ENCODE measurements around the gene GALNT11. TPM values are rescaled to one million over a fixed set of nuclear protein-coding genes. Genes with fewer than 3 reads are reported as not detected.
"Not testable (repeated sequence)": the region's sequence is repeated elsewhere in the genome, so short reads cannot be mapped to it uniquely, and the experiment has no call there.

The GALNT11 gene
- total RNA-seq, 2 experiments from 2014 or later, result 20.8 to 22.5 TPM

GRCh38 chr7:152073352-152073751 is 47.9 kb downstream of the GALNT11 start:
- peaks cover 8% of the 10 kb centered on the region for H3K9me3 Mint-ChIP-seq (ENCODE audit: low read depth)
- no peak for DNase-seq
- CTCF ChIA-PET, result no interaction called here
- H3K4me1 Mint-ChIP-seq, result peaks cover 3% of the 10 kb centered on the region
- no peak overlapping the region for H3K4me3 Mint-ChIP-seq
- H3K27ac Mint-ChIP-seq, result no peak overlapping the region
- H3K27me3 Mint-ChIP-seq, result no peaks in the 10 kb centered on the region
- ATAC-seq, result no peak
- H3K36me3 Mint-ChIP-seq, result peaks cover 26% of the 10 kb centered on the region

- CTCF ChIA-PET, result no interaction called here
- no peak for ATAC-seq
- H3K27me3 Mint-ChIP-seq, result no peaks in the 10 kb centered on the region
- no peak overlapping the region for H3K4me3 Mint-ChIP-seq
- peaks cover 8% of the 10 kb centered on the region for H3K9me3 Mint-ChIP-seq (ENCODE audit: low read depth)
- peaks cover 19% of the 10 kb centered on the region for H3K36me3 Mint-ChIP-seq
- peaks cover 13% of the 10 kb centered on the region for H3K4me1 Mint-ChIP-seq
- no peak overlapping the region for H3K27ac Mint-ChIP-seq
- DNase-seq, result no peak
These were observed 49.2 kb downstream of the GALNT11 start for GRCh38 chr7:152074673-152075072.

GRCh38 chr7:152075379-152075778 is 49.9 kb downstream of the GALNT11 start:
- not testable (repeated sequence) for DNase-seq; H3K27ac Mint-ChIP-seq; ATAC-seq; H3K27me3 Mint-ChIP-seq; H3K4me3 Mint-ChIP-seq; H3K9me3 Mint-ChIP-seq (ENCODE audit: low read depth)
- peaks cover 13% of the 10 kb centered on the region for H3K4me1 Mint-ChIP-seq
- CTCF ChIA-PET, result interaction anchor here (0.6 kb wide), 1 partner anchor 535 kb away, joined by 3 read pairs; no protein-coding TSS in a partner anchor
- H3K36me3 Mint-ChIP-seq, result peaks cover 16% of the 10 kb centered on the region

GRCh38 chr7:152076324-152076821 is 50.9 kb downstream of the GALNT11 start:
- Mint-ChIP-seq H3K27me3 (no peaks in the 10 kb centered on the region), H3K27ac (no peak overlapping the region), H3K9me3 (ENCODE audit: low read depth) (no peaks in the 10 kb centered on the region), H3K36me3 (peaks cover 10% of the 10 kb centered on the region), H3K4me1 (peaks cover 13% of the 10 kb centered on the region), H3K4me3 (no peak overlapping the region)
- CTCF ChIA-PET, result interaction anchor here (0.7 kb wide), 1 partner anchor 435 kb away, joined by 3 read pairs; no protein-coding TSS in a partner anchor
- ATAC-seq, result no peak
- DNase-seq, result no peak

GRCh38 chr7:152076940-152077933 is 51.8 kb downstream of the GALNT11 start:
- H3K4me1 Mint-ChIP-seq, result peaks cover 13% of the 10 kb centered on the region
- DNase-seq (no peak), ATAC-seq (no peak)
- no peak overlapping the region for H3K27ac Mint-ChIP-seq
- CTCF ChIA-PET, result no interaction called here
- H3K4me3 Mint-ChIP-seq, result no peak overlapping the region
- no peaks in the 10 kb centered on the region for H3K9me3 Mint-ChIP-seq (ENCODE audit: low read depth)
- H3K27me3 Mint-ChIP-seq, result no peaks in the 10 kb centered on the region
- H3K36me3 Mint-ChIP-seq, result peaks cover 9% of the 10 kb centered on the region

- no peak overlapping the region for H3K4me3 Mint-ChIP-seq
These were observed 52.6 kb downstream of the GALNT11 start for GRCh38 chr7:152078025-152078424.

GRCh38 chr7:152078786-152079185 is 53.3 kb downstream of the GALNT11 start:
- ATAC-seq (no peak), DNase-seq (no peak)
- H3K36me3 Mint-ChIP-seq, result peaks cover 6% of the 10 kb centered on the region
- H3K27ac Mint-ChIP-seq, result no peak overlapping the region
- no peaks in the 10 kb centered on the region for H3K27me3 Mint-ChIP-seq
- peaks cover 13% of the 10 kb centered on the region for H3K4me1 Mint-ChIP-seq
- H3K4me3 Mint-ChIP-seq, result no peak overlapping the region
- CTCF ChIA-PET, result interaction anchor here (0.8 to 1.2 kb wide), 2 partner anchors 50 to 296 kb away, joined by 4 read pairs; no protein-coding TSS in a partner anchor
- H3K9me3 Mint-ChIP-seq (ENCODE audit: low read depth), result no peaks in the 10 kb centered on the region

More at GRCh38 chr7:152078025-152078424, 52.6 kb downstream of the GALNT11 start:
- Mint-ChIP-seq H3K27ac (no peak overlapping the region), H3K36me3 (peaks cover 6% of the 10 kb centered on the region), H3K27me3 (no peaks in the 10 kb centered on the region), H3K9me3 (ENCODE audit: low read depth) (no peaks in the 10 kb centered on the region), H3K4me1 (peaks cover 13% of the 10 kb centered on the region)
- CTCF ChIA-PET, result no interaction called here
- DNase-seq (no peak), ATAC-seq (no peak)

GRCh38 chr7:152081088-152081487 is 55.6 kb downstream of the GALNT11 start:
- no peak overlapping the region for H3K27ac Mint-ChIP-seq
- peaks cover 13% of the 10 kb centered on the region for H3K4me1 Mint-ChIP-seq
- peaks cover 10% of the 10 kb centered on the region for H3K36me3 Mint-ChIP-seq
- no peaks in the 10 kb centered on the region for H3K27me3 Mint-ChIP-seq
- no peak overlapping the region for H3K4me3 Mint-ChIP-seq
- CTCF ChIA-PET, result no interaction called here
- no peaks in the 10 kb centered on the region for H3K9me3 Mint-ChIP-seq (ENCODE audit: low read depth)
- no peak for ATAC-seq
- no peak for DNase-seq

GRCh38 chr7:152082073-152082721 is 56.7 kb downstream of the GALNT11 start:
- H3K27me3 Mint-ChIP-seq; H3K27ac Mint-ChIP-seq; H3K9me3 Mint-ChIP-seq (ENCODE audit: low read depth); DNase-seq; CTCF ChIA-PET; ATAC-seq; H3K36me3 Mint-ChIP-seq; H3K4me3 Mint-ChIP-seq: not testable (repeated sequence)
- H3K4me1 Mint-ChIP-seq, result peaks cover 13% of the 10 kb centered on the region

GRCh38 chr7:152085131-152085530 is 59.7 kb downstream of the GALNT11 start:
- ATAC-seq (no peak), DNase-seq (no peak)
- Mint-ChIP-seq H3K27ac (no peak overlapping the region), H3K9me3 (ENCODE audit: low read depth) (peaks cover 10% of the 10 kb centered on the region), H3K4me3 (no peak overlapping the region), H3K36me3 (peaks cover 26% of the 10 kb centered on the region), H3K27me3 (no peaks in the 10 kb centered on the region), H3K4me1 (no peaks in the 10 kb centered on the region)
- CTCF ChIA-PET, result no interaction called here

GRCh38 chr7:152086513-152086912 is 61.0 kb downstream of the GALNT11 start:
- no peak for DNase-seq
- H3K4me3 Mint-ChIP-seq, result no peak overlapping the region
- CTCF ChIA-PET, result no interaction called here
- H3K36me3 Mint-ChIP-seq, result peaks cover 30% of the 10 kb centered on the region
- no peaks in the 10 kb centered on the region for H3K27me3 Mint-ChIP-seq
- ATAC-seq, result no peak
- H3K4me1 Mint-ChIP-seq, result no peaks in the 10 kb centered on the region
- no peak overlapping the region for H3K27ac Mint-ChIP-seq
- peaks cover 10% of the 10 kb centered on the region for H3K9me3 Mint-ChIP-seq (ENCODE audit: low read depth)

GRCh38 chr7:152089183-152089582 is 63.7 kb downstream of the GALNT11 start:
- Mint-ChIP-seq H3K27me3 (no peaks in the 10 kb centered on the region), H3K4me3 (no peak overlapping the region), H3K4me1 (no peaks in the 10 kb centered on the region), H3K27ac (no peak overlapping the region), H3K36me3 (peaks cover 32% of the 10 kb centered on the region), H3K9me3 (ENCODE audit: low read depth) (peaks cover 10% of the 10 kb centered on the region)
- CTCF ChIA-PET, result no interaction called here
- ATAC-seq (no peak), DNase-seq (no peak)

GRCh38 chr7:152090747-152091146 is 65.3 kb downstream of the GALNT11 start:
- CTCF ChIA-PET, result no interaction called here
- H3K4me1 Mint-ChIP-seq, result no peaks in the 10 kb centered on the region
- no peak for DNase-seq
- no peak overlapping the region for H3K4me3 Mint-ChIP-seq
- ATAC-seq, result no peak
- H3K36me3 Mint-ChIP-seq, result peaks cover 30% of the 10 kb centered on the region
- peaks cover 10% of the 10 kb centered on the region for H3K9me3 Mint-ChIP-seq (ENCODE audit: low read depth)
- H3K27ac Mint-ChIP-seq, result no peak overlapping the region
- H3K27me3 Mint-ChIP-seq, result no peaks in the 10 kb centered on the region

All from activated CD8-positive, alpha-beta memory T cell treated with anti-CD3 and anti-CD28 coated beads, Interleukin-2, amount 10 ng/mL, durations not matched to agents 7 days and 5 days (primary cell).